Body of pancreas (tissue), 4 donors: ENCODE data around the gene OGFOD3.

Source experiments
- POLR2A ChIP-seq, 3 donors: fragments of 450-650 bp; IDR thresholded peaks; one replicate each; pipeline ENCODE4 v1.6.1; 2016; ENCODE audit warnings: antibody characterized with exemption in 3 of 3, mild to moderate bottlenecking in 2 of 3
- TF ChIP-seq, protein P1 (sequence below), 7 experiments: fragments of 450-650 bp in 4 of 7; fragments of 200-600 bp in 3 of 7; sonication (generic) in 3 of 7; IDR thresholded peaks; one replicate each; pipeline ENCODE4 v1.5.1; 2016 to 2019; ENCODE audit warnings: antibody characterized with exemption in 7 of 7

DNA sequence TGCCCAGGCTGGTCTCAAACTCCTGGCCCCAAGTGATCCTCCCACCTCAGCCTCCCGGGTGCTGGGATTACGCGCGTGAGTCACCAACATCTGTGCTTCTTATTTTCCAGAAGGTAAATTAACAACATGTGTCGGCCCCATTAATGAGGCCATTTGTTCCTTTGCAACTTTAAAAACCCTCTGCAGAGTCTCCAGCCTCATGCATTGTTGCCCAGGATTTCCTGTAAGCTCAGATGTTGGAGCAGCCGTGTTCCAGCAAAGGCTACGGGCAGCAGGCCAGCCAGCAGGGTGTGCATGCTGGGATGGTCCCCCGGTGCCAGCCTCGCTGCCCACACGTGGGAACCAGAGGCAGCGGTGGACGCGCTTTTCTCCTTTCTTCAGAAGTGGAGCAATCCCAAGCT, 19.3 kb downstream of the OGFOD3 start:
- TF ChIP-seq, protein P1, sequence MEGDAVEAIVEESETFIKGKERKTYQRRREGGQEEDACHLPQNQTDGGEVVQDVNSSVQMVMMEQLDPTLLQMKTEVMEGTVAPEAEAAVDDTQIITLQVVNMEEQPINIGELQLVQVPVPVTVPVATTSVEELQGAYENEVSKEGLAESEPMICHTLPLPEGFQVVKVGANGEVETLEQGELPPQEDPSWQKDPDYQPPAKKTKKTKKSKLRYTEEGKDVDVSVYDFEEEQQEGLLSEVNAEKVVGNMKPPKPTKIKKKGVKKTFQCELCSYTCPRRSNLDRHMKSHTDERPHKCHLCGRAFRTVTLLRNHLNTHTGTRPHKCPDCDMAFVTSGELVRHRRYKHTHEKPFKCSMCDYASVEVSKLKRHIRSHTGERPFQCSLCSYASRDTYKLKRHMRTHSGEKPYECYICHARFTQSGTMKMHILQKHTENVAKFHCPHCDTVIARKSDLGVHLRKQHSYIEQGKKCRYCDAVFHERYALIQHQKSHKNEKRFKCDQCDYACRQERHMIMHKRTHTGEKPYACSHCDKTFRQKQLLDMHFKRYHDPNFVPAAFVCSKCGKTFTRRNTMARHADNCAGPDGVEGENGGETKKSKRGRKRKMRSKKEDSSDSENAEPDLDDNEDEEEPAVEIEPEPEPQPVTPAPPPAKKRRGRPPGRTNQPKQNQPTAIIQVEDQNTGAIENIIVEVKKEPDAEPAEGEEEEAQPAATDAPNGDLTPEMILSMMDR (IDR thresholded peaks at IDR 0.05), result no peak
- TF ChIP-seq POLR2A (IDR thresholded peaks at IDR 0.05), result no peak
